ENCODE measurements around the gene FBXO21.

- TF ChIP-seq POLR2A (IDR thresholded peaks at IDR 0.05) (no peak), CTCF (IDR thresholded peaks at IDR 0.05) (no peak)
Measured at GRCh38 chr12:117142094-117142493, 48.2 kb downstream of the FBXO21 start.
